Measurements from ENCODE around the gene CDH4. TPM values are rescaled to one million over a fixed set of nuclear protein-coding genes. Genes with fewer than 3 reads are reported as not detected.

CDH4 gene
- total and polyA plus RNA-seq, 9 of the 15 experiments (the other 6 are each of a cell fraction or from before 2014, with no cell fraction given) = 0.04 TPM; not detected in 8

DNA sequence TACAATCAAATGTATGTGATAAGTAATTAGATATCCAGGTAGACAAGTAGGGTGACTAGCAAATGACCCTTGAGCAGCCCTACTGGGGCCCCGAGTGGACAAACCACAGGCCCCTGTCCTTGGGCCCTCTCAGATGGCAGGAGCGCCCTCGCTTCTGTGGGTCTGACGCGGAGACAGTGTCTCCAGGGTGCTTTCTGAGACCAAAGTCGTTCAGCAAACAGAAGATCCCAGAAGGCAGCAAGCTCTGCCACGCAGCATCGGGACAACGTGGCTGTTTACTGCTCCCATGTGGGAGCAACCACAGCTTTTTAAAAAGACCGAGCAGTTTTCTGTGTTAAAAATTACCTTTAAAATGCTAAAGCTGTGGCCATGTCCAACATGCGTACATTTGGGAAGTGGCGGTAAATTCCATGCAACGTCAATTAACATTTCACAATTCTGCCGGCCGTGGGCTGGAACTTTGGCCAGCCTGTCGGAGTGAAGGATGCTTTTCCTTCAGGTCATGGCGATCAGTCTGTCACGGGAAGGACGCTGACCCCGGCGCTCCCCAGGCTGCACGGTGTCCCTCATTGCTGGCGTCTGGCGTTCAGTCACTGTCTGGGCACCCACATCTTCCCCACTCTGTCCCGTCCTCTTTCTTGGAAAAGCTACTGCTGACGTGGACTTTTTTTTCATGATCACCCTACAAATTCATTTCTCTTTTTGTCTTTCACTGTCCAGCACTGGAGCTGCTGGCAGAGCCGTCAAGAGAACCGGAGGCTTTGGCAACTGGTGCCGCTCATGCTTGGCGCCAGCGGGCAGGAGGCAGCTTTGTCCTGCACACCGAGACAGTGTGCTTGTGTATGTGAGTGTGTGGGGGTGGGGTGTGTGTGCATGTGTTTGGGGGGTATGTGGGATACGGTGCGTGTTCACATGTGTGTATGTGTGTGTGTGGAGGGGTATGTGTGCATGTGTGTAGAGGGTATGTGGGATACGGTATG lies 293.1 kb downstream of the CDH4 start (continued):
- TF ChIP-seq TCFL5 (CRISPR knock-in tag; conservative IDR thresholded peaks at IDR 0.05) = no peak

DNA sequence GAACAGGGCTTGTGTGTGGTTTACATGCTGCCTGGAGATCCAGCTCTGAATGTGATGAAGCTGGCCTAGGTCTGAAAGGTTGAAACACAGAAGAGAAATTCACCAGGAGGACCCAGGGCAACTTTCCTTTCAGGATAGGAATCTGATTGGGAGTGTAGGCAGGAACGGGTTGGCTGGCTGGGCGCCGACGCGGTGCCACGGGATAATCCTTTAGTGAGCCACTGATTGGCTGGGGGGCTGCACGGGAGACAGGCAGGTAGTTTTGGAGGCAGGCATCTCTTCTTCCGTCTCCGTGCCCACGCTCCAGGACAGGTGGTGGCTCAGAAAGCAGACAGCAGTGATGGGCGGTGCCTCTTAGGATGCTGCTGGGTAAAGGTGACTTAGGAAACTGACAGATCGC lies 294.6 kb downstream of the CDH4 start:
- no peak for FAIRE-seq
- BruUV-seq (replicated peaks) = no TSS peak

More for the DNA sequence above, 294.6 kb downstream of the CDH4 start:
- intact Hi-C loops (cut with micrococcal nuclease) = no loop called here
- Histone ChIP-seq H3K4me2 (ENCODE audit: insufficient read depth, low read length) (no peak overlapping the region), H3K79me2 (ENCODE audit: control insufficient read depth, insufficient read depth, low read length) (no peaks in the 10 kb centered on the region), H3K27ac (ENCODE audit: extremely low read depth, low read depth, low read length) (no peak overlapping the region), H3K9ac (ENCODE audit: insufficient read depth in 1 of 2, low read depth in 2 of 2, low read length in 2 of 2) (no peak overlapping the region), H3K4me1 (replicated peaks in 1 of 2; ENCODE audit: control insufficient read depth in 2 of 2, insufficient read depth in 2 of 2, low read length in 2 of 2) (no peaks in the 10 kb centered on the region), H2AFZ (ENCODE audit: low read depth, low read length) (no peak overlapping the region), H3K9me1 (ENCODE audit: control insufficient read depth, insufficient read depth, low read length) (no peaks in the 10 kb centered on the region), H3K9me3 (replicated peaks; ENCODE audit: control insufficient read depth, insufficient read depth, low read depth, low read length) (no peaks in the 10 kb centered on the region), H3K36me3 (ENCODE audit: control insufficient read depth, insufficient read depth, low read length) (no peaks in the 10 kb centered on the region), H4K20me1 (replicated peaks; ENCODE audit: control insufficient read depth, insufficient read depth, low read length) (0 out of 2 replicates have a peak, but pooled peaks cover 3% of the 10 kb centered on the region), H3K27me3 (ENCODE audit: control insufficient read depth in 2 of 2, insufficient read depth in 2 of 2, low read length in 2 of 2) (peaks cover 25 to 67% of the 10 kb centered on the region in 2 experiments), H3K4me3 (no peak overlapping the region)
- ChIA-PET CTCF (ENCODE audit: low intra/inter-chr PET ratio) (no interaction called here), POLR2A (interaction anchor here (0.7 kb wide), 1 partner anchor 240 kb away, joined by 3 read pairs; no protein-coding TSS in a partner anchor)
- in situ Hi-C loops (cut with MboI) = no loop called here
- no peak for DNase-seq (ENCODE audit: extremely low read depth in 1 of 4, low spot score in 3 of 4)
- no peak for TF ChIP-seq ZNF583 (CRISPR knock-in tag; IDR thresholded peaks at IDR 0.05)
- no peak for TF ChIP-seq ZHX1 (conservative IDR thresholded peaks at IDR 0.05; ENCODE audit: low read length)
- TF ChIP-seq SMC3 (conservative IDR thresholded peaks at IDR 0.05; ENCODE audit: insufficient read depth, low read depth, low read length) = no peak
- TF ChIP-seq, protein P1, sequence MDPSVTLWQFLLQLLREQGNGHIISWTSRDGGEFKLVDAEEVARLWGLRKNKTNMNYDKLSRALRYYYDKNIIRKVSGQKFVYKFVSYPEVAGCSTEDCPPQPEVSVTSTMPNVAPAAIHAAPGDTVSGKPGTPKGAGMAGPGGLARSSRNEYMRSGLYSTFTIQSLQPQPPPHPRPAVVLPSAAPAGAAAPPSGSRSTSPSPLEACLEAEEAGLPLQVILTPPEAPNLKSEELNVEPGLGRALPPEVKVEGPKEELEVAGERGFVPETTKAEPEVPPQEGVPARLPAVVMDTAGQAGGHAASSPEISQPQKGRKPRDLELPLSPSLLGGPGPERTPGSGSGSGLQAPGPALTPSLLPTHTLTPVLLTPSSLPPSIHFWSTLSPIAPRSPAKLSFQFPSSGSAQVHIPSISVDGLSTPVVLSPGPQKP (CRISPR knock-in tag; IDR thresholded peaks at IDR 0.05) = no peak
- 2% methylated on average over 12 of the region's 12 CpGs for WGBS (ENCODE audit: insufficient coverage, low coverage, missing lambda C conversion rate)
- ATAC-seq = no peak
